GM21367 (cell line): ENCODE measurements around the gene KRR1.
"Not testable (repeated sequence)": the region's sequence is repeated elsewhere in the genome, so short reads cannot be mapped to it uniquely, and the experiment has no call there.

Experiments
- ATAC-seq: cut with Tn5 transposase; IDR thresholded peaks from one replicate; pipeline ENCODE4 v1.9.1; 2021; ENCODE audit not compliant: unreplicated experiment

Gene KRR1

GRCh38 chr12:75526655-75527511 lies 15.5 kb upstream of the KRR1 start:
- peak; percentile 96 for ATAC-seq

GRCh38 chr12:75525263-75525662 lies 13.9 kb upstream of the KRR1 start:
- ATAC-seq, result no peak

- ATAC-seq, result not testable (repeated sequence)
These were observed 10.7 kb upstream of the KRR1 start for GRCh38 chr12:75522124-75522523.

GRCh38 chr12:75521224-75521623 lies 9.8 kb upstream of the KRR1 start:
- not testable (repeated sequence) for ATAC-seq

GRCh38 chr12:75509621-75510020 lies 1.8 kb downstream of the KRR1 start:
- ATAC-seq, result no peak

- ATAC-seq, result no peak
These were observed 3.2 kb downstream of the KRR1 start for GRCh38 chr12:75508159-75508558.

GRCh38 chr12:75507086-75507485 lies 4.3 kb downstream of the KRR1 start:
- ATAC-seq, result no peak

- ATAC-seq, result peak; percentile 55
These were observed 5.6 kb downstream of the KRR1 start for GRCh38 chr12:75505706-75506312.

GRCh38 chr12:75503866-75504265 lies 7.5 kb downstream of the KRR1 start:
- ATAC-seq, result no peak

- ATAC-seq, result no peak
These were observed 8.0 kb downstream of the KRR1 start for GRCh38 chr12:75503459-75503858.

GRCh38 chr12:75491169-75491568 lies 20.2 kb downstream of the KRR1 start:
- ATAC-seq, result no peak

GRCh38 chr12:75489613-75490210 lies 21.7 kb downstream of the KRR1 start:
- peak; percentile 61 for ATAC-seq

GRCh38 chr12:75489187-75489586 lies 22.2 kb downstream of the KRR1 start:
- ATAC-seq, result no peak

GRCh38 chr12:75488553-75488952 lies 22.9 kb downstream of the KRR1 start:
- ATAC-seq, result peak; percentile 33

GRCh38 chr12:75487308-75487707 lies 24.1 kb downstream of the KRR1 start:
- ATAC-seq, result no peak

- ATAC-seq, result not testable (repeated sequence)
These were observed 27.0 kb downstream of the KRR1 start for GRCh38 chr12:75484450-75484849.

- no peak for ATAC-seq
These were observed 28.0 kb downstream of the KRR1 start for GRCh38 chr12:75483431-75483830.

GRCh38 chr12:75482646-75483045 lies 28.8 kb downstream of the KRR1 start:
- no peak for ATAC-seq

GRCh38 chr12:75481774-75482173 lies 29.6 kb downstream of the KRR1 start:
- ATAC-seq, result no peak

GRCh38 chr12:75481013-75481705 lies 30.2 kb downstream of the KRR1 start:
- ATAC-seq, result peak; percentile 10

- peak; percentile 87 for ATAC-seq
These were observed 30.9 kb downstream of the KRR1 start, which contains the start of gene GLIPR1 for GRCh38 chr12:75480469-75480949. Gene GLIPR1 (plus strand): TSS chr12:75480755. CDS start chr12:75480881, 126 bp downstream.
